ENCODE results near the gene BASP1.
"Not testable (repeated sequence)": the region's sequence is repeated elsewhere in the genome, so short reads cannot be mapped to it uniquely, and the experiment has no call there.

The BASP1 gene

DNA sequence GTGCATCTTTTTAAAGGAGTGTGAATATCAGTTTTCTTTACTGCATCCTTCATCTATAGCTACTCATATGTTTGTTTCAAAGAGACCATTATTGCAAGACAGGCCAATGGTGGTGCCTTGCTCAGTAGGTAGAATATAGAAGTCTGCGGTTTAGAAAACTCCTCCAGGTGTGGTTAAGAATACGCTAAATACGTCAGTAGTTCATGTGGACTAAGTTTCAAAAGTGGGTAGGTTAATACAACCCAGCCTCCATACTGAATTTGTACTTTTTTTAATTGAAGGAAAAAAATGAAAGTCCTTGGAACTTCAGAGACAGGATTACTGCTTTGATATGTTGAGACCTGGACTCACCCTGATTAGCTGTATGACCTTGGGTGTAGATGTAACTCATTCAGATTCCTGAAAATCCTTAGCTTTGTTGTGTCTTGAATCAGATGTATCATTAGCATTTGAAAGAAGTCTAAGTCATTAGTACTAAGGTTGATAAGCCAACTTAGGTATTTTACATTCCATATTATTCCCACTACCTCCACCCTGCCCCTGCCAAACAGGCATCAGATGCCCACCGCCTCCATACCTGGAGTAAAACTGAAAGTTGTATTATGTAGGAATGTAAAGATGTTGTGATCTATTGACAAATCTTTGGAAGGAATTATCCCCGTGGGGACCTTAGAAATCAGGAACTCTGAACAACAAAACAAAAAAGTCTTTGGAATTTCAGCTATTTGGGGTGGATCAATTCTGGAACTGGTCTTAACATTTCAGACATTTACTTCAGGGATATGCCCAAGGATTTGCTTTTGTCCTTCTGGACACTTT lies 6.1 kb downstream of the BASP1 start:
- DNase-seq (ENCODE audit: low spot score), result no peak

DNA sequence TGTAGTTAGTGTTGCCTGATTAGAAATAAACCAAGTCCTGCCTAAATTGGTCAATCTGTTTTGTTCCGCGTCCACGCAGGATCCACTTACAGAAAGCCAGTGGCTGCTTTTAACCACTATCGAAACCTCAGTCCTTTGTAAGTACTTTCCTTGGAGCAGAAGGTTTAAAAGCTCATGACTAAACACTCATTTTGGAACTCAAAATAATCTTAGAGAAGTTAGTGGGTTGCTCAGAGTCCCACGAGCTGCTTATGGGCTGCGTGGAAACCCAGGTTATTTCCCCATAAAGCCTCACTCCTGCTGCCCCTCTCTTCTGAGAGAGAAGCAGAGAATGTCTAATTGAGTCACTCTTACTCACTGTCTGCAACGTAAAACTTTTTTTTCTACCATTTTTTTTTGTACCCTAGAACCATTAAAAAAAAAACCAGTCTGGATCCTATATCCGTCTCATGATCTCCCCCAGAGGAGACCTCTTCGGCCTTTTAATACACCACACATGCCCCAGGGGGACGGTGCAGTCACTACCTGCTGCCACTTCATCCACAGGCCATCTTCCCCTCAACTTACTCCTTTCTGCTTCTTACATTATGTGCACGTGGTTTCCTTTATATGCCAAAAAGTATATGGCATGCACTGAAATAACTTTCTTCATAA lies 7.6 kb downstream of the BASP1 start:
- DNase-seq (ENCODE audit: low spot score), result no peak

DNA sequence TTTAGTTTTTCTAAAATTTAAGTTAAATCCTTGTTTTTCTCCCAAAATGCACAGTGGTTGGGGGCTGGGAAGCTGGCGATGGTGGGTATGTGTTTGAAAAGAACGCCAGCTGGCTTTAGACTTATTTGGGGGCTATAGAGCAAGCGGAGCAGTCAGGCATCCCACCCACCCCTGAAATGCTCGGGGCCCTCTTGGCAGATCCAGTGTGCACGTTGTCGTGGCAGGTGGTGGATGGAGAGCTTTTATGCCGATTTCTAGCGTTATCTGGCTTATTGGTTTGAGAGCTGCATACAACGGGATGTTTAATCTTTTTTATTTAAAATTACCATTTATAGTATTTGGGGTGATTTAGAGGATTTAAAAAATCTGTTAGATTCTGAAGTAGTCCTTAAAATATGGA lies 8.1 kb downstream of the BASP1 start:
- DNase-seq (ENCODE audit: low spot score), result no peak

DNA sequence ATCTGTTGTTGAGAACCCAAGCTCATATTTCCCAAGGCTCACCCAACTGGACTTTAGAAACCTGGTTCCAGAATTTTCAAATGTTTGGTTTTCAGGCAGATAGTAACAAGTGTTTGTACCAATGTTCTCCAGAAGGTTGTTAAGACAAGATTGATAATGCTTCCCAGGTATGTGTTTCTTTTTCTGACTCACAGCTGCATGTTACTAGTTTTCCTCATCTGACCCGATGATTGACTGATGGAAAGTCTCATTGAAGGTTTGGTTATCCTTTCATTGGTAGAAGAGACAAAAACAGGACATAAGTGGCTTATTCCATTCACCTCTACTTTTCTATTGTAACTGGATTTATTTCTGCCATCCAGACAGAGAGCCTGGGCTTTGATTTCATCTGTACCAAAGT lies 10.4 kb downstream of the BASP1 start:
- DNase-seq (ENCODE audit: low spot score), result no peak

DNA sequence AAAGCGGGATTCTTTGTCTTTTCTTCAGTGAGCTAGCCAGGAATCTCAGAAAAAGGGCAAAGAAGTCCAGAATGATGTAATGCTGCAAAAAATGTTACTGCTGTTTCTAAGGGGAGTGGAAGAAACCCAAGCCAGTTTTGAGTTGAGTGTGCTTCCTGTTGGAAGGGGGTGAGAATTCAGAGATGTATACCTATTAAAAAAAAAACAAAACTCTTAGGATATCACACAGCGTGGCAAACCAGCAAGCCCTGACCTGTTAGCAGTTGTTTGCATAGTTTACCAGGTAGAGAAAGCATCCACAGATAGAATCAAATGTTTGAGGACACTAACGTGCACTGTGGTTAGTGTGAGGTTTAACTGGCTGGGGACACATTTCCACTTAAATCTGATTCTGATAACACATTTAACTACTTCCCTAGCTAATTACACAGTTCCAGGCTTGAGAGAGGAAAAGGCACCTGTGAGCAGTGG lies 11.4 kb downstream of the BASP1 start:
- peak; percentile 61 for DNase-seq (ENCODE audit: low spot score)

DNA sequence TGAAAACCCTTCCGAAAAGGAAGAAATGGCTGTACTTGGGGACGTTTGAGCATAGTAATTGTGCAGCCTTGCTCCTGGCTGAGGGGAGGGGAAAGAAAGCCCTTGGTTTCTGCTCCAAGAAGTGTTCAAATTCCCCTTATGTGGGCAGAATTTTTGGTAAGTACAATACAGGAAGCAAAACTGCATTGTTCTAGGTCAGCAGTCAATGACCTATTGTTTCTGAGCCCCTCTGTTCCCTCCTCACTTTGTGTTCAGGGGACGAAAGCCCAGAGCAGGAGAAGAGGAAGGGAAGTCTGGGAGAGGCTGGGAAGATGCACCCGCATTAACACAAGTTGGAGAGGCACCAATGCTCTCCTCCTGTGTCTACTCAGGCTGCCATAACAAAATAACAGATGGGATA lies 11.9 kb downstream of the BASP1 start:
- no peak for DNase-seq (ENCODE audit: low spot score)

DNA sequence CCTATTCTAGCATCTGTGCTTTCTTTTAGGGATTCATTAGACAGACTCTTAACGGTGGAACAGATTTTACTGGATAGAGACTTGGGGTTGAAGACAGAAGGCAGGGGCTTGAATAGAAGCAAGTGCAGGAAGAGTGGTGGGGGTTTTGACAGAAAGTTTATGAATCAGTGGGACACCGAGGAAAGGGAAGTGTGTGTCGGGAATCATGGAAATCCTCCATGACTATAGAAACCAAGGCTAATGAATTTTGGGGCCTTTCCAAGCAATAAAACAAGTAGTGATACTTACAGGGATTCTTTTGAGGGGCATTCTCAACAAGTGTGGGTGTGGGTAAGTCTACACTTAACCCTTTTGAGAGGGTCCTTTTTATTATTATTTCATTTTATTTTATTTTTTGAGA lies 12.8 kb downstream of the BASP1 start:
- DNase-seq (ENCODE audit: low spot score), result no peak

DNA sequence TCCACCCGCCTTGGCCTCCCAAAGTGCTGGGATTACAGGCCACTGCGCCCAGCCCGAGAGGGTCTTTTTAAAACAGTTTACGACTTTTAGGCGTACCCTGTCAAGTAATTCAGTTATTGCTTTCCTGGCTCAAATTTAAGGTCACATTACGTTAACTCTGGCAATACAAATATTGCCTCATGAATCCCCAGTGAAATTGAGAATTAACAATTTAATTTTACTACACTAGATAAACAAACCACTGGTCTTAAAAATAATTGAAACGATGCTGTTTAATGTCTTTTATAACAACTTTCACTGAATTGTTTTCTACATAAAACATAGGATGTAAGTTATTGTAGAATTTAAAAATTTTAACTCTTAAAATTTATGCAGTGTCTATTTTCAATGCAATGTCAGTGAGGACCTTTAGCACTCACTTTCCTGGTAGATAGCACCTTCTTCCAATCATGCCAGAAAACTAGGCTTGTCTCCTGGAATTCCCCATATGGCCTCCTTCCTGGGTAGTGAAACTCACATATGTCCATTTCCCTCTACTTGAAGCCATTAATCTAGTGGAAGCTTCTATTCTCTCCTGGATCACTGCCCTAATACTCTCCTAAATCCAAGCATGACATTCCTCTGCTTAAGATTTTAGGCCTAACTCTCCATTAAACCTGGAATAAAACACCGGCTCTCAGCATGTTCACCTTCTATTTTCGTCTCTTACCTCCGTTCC lies 13.5 kb downstream of the BASP1 start:
- DNase-seq (ENCODE audit: low spot score), result no peak

DNA sequence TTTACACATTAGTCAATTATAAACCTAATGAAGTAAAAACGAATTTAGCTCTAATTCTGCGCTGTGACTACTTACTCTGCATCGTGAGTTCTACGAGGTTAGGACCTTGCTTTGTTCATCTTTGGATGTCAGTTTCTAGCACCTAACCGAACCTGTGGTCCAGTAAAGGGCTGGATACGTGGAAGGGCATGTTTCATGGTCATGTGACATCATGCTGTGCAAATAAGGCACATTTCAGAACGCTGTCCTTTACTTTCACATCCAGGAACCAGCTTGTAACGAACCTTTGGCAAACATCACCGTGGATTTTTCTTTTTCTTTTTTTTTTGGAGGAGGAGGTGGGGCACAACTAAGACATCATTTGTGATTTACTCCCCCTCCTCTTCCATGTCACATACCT lies 15.0 kb downstream of the BASP1 start:
- no peak for DNase-seq (ENCODE audit: low spot score)

DNA sequence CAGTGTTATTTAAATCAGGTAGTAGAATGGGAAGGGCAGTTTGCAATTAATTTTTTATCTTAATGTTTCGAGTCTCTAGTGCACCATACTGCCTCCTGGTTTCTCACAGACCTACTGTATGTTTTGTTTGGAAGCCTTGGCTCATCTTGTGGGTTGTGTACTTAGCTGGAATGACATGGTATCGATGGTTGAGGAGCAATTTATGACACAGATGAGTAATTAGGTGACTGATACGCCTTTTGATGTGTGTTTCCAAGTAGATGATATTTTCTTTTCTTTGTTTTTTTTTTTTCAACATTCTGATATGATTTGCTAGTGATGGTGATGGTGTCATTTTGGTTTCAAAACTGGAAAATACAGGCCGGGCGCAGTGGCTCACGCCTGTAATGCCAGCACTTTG lies 16.1 kb downstream of the BASP1 start:
- no peak for DNase-seq (ENCODE audit: low spot score)

DNA sequence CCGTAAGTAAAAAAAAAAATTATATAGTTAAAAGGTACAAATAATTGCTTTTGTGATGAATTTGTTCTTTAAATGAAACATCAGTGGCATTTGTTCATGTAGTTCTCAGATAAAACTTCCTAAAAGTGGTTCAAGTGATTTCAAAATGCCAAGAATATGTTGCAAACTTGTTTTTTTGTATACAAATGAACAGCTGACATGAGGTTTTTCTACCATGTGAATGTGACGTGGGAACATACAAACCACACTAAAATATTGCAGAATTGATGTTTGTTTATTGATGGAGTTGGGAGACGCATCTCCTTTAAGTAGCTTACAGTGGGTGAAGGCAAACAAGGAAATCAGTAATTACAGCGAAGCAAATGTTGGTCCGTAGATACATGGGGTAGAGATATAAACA lies 16.9 kb downstream of the BASP1 start:
- DNase-seq (ENCODE audit: low spot score), result no peak

DNA sequence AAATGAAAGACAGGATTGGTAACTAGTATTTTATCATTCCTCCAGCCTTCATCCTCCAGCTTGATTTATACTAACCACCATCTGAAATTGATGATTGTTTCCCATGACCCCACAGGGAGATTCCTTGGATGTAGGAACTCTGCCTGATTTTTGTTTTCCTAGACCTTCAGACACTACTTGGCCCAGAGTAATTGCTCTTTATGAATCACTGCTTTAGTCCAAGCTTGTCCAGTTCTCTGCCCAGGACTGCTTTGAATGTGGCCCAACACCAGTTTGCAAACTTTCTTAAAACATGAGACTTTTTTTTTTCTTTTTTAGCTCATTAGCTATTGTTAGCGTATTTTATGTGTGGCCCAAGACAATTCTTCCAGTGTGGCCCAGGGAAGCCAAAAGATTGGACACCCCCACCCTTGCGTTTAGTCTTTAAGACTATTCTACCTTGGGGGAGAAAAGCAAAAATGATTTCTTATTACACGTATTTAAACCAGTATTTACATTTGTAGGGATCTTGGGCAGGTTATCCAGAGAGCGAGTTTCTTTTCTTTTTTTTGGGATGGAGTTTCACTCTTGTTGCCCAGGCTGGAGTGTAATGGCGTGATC lies 18.4 kb downstream of the BASP1 start:
- DNase-seq (ENCODE audit: low spot score), result peak; percentile 48

DNA sequence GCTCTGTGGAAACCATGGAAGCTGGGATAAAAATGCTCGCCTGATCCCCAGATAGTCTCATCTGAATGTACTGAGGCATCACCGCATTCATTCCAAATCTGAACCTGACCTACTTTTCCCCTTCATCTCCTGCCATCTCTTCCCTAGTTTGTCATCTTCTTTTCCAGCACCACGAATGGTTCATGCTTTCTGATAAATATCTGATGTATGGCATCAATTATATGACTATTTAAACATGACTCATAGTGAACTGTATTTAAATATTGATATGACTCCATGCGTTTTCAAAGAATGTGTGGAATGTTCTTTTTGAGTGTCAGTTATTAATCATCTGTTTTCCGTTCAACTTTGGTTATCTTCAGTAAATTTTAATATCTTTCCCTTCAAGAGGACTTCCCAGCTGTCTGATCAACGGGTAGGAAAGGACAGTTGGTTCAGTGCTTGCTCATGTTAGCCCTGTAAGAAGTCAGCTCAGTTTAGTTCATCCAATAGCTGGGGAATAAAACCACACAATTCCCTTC lies 21.1 kb downstream of the BASP1 start:
- peak; percentile 45 for DNase-seq (ENCODE audit: low spot score)

DNA sequence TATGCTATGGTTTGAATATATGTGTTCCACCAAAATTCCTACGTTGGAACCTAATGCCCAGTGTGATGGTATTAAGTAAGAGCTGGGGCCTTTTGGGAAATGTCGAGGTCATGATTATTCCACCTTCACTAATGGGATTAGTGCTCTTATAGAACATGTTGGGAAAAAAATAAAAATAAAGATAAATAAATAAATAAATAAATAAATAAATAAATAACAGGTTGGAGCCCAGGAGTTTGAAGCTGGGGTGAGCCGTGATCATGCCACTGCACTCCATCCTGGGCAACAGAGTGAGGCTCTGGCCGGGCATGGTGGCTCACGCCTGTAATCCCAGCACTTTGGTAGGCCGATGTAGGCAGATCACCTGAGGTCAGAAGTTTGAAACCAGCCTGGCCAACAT lies 22.5 kb downstream of the BASP1 start:
- no peak for DNase-seq (ENCODE audit: low spot score)

DNA sequence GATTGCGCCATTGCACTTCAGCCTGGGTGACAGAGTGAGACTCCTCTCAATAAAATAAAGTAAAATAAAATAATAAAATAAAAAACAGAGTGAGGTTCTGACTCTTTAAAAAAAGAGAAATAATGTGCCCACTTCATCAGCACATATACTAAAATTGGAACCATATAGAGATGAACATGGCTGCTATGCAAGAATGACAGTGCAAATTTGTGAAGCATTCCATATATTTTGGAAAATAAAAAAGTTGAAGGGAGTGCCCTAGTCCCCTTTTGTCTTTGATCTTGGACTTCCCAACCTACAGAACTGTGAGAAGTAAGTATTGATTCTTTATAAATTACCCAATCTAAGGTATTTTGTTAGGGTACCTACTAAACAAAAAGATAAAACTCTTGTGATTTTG lies 23.1 kb downstream of the BASP1 start:
- no peak for DNase-seq (ENCODE audit: low spot score)

DNA sequence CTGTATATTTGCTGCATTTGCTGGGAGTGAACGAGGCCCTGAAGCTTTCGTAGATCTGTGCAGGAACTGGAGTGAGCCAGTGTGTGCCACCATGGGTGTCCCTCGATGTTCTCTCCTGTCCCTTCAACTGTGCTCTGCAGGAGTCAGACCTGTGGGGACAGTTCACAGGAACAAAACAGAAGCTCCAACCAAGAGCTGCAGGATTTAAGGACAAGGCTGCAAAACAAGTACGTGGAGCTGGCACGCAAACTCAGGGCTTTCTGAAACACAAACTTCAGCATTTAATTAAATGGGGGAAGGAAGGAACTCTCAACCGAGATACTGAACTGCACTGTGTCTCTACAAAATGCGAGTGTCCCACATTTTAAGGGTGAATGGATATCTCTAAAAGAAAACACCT lies 24.2 kb downstream of the BASP1 start:
- DNase-seq (ENCODE audit: low spot score), result no peak

DNA sequence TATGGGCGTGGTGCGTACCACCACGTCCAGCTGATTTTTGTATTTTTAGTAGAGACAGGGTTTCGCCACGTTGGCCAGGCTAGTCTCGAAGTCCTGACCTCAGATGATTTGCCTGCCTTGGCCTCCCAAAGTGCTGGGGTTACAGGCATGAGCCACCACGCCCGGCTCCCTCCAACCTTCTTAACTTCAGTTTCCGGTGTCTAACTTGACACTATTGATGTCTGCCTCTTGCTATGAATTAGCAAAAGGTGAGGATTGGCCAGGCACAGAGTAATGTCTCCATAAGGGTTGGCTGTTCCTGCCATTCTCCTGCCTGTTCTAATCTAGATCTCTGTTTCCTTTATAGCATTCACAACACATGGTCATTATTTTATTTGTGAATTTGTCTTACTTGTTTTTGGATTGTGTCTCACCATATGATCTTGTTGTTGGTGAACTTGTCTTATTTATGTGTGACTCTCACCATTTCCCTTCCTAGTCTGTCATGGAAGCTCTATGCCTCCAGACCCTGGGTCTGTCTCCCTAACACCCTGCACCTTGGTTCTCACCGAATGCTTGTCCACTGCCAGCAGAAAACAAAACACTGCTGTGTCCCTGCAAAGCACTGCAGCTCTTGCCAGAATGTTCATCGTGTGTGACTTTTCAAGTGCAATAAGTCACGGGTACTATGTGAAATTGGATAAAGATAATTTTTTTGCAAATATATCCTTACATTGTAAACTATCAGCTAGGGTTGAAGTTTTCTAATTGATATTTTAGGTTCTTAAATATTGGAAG lies 26.0 kb downstream of the BASP1 start:
- DNase-seq (ENCODE audit: low spot score), result no peak

DNA sequence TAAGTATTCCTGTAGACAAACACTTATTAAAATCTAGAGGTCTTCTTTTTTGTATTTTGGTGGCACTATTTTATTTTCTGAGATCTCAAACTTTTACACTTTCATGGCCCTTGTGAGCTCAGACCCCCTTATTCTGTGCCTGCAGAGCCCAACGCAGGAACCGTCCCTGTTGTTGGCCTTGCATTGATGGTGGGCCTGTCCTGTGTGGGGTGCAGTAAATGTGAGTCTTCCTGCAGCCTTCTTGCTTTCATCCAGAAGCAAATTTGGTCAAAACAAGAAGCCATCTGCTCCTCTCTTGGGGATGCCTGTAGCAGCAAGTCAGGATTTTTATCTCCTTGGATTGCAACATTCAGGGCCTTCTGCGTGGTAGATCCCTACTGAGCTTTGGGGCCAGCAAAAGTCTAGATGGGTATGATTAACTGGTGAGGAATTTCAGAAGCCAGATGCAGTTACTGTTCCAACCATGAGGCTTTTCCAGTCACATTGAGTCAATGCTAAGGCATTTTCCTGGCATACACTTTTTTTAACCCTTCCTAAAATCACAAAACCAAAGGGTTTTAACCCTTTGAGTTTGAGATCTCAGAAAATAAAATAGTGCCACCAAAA lies 31.7 kb downstream of the BASP1 start:
- peak; percentile 94 for DNase-seq (ENCODE audit: low spot score)

DNA sequence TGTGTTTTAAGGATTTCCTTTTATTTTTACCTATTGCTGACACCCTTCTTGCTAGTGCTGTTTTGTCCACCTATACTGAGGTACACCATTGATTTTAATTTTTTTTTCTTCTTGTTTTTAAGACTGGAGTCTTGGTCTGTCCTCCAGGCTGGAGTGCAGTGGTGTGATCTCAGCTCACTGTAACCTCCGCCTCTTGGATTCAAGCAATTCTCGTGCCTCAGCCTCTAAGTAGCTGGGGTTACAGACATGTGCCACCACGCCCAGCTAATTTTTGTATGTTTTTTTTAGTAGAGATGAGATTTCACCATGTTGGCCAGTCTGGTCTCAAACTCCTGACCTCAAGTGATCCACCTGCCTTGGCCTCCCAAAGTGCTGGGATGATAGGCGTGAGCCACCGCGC lies 32.4 kb downstream of the BASP1 start:
- DNase-seq (ENCODE audit: low spot score), result not testable (repeated sequence)

DNA sequence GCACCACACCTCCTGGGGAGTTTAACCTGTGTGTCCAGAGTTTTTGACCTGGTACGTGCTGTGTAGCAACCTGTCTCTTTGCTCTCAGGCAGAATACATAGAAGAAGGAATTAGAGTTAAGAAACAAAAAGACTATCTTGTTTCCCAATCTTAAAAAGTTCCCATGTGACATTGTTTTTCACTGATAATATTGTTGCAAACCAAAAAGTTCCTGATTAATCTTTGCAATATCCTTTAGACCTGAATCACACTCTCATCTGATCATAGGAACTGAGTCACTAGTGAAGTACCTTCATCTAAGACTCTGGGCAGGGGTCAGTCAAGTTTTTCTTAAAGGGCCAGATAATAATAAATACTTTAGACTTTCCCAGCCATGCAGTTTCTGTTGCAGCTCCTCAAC lies 35.1 kb downstream of the BASP1 start:
- no peak for DNase-seq (ENCODE audit: low spot score)

DNA sequence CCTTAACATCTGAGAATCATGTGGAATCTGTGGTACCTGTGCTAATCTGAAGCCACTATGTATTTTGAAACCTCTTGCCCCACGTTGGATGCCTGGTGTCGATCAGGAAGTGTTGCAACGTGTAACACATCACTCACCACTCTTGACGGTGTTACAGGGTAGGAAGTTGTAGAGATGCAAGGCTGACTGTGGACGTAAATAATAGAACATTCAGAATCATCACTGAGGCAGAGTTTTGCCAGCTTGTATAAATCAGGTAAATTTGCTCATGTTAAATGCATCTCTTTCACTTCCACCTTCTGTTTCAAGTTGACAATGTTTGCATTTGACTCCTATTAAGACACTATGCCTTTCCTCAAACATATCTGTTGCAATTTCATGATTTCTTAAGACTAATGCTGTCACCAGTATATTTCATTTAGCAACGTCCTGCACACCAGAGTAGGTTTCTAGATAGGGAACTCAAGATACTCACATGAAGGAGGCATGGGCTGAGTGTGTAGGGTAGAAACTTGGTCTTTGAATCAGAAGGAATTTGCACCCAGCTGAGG lies 38.1 kb downstream of the BASP1 start:
- DNase-seq (ENCODE audit: low spot score), result no peak
